HepG2 (cell line): ENCODE data around the gene HNRNPF. TPM values are rescaled to one million over a fixed set of nuclear protein-coding genes. Genes with fewer than 3 reads are reported as not detected.
A peak's percentile ranks its signal among the peaks of the same experiment; 100 is the strongest.

Experiments
- FOXJ3 ChIP-seq: sonication (generic); formaldehyde crosslinking; IDR thresholded peaks from 2 replicates; pipeline ENCODE4 v1.4.0; 2020; ENCODE audit warnings: missing genetic modification reagents, mild to moderate bottlenecking, borderline replicate concordance
- GZF1 ChIP-seq: sonication (generic); formaldehyde crosslinking; IDR thresholded peaks from 2 replicates; pipeline ENCODE4 v1.5.1; 2020; ENCODE audit warnings: mild to moderate bottlenecking, missing genetic modification reagents
- HDAC2 ChIP-seq: sonication (generic); formaldehyde crosslinking; IDR thresholded peaks from 2 replicates; pipeline ENCODE4 v1.4.0; 2020; ENCODE audit warnings: missing genetic modification reagents
- MLLT10 ChIP-seq: sonication (generic); formaldehyde crosslinking; IDR thresholded peaks from 2 replicates; pipeline ENCODE4 v1.4.0; 2020; ENCODE audit warnings: missing genetic modification reagents
- NR3C1 ChIP-seq: sonication (generic); formaldehyde crosslinking; IDR thresholded peaks from 2 replicates; pipeline ENCODE4 v1.4.0; 2020; ENCODE audit warnings: missing genetic modification reagents
- PTBP1 ChIP-seq: fragments of 200-400 bp; formaldehyde crosslinking; IDR thresholded peaks from 2 replicates; pipeline ENCODE4 v1.6.1; 2018; ENCODE audit warnings: low read length, low read depth; ENCODE audit not compliant: poor library complexity, severe bottlenecking
- RARA ChIP-seq: IDR thresholded peaks from 2 replicates; pipeline ENCODE4 v1.6.1; 2016; ENCODE audit warnings: missing genetic modification reagents, missing compliant biosample characterization
- SAP130 ChIP-seq: IDR thresholded peaks from 2 replicates; pipeline ENCODE4 v1.6.1; 2016; ENCODE audit warnings: low read depth
- SIX4 ChIP-seq: sonication (generic); formaldehyde crosslinking; IDR thresholded peaks from 2 replicates; pipeline ENCODE4 v1.4.0; 2020; ENCODE audit warnings: missing genetic modification reagents
- SKI ChIP-seq: fragments of 450-650 bp; IDR thresholded peaks from one replicate; pipeline ENCODE4 v1.6.1; 2018; ENCODE audit warnings: mild to moderate bottlenecking; ENCODE audit not compliant: partially characterized antibody
- SMARCC2 ChIP-seq: fragments of 450-650 bp; IDR thresholded peaks from 2 replicates; pipeline ENCODE4 v1.6.1; 2017; ENCODE audit warnings: antibody characterized with exemption, mild to moderate bottlenecking
- TRAFD1 ChIP-seq: sonication (generic); formaldehyde crosslinking; IDR thresholded peaks from 2 replicates; pipeline ENCODE4 v1.5.1; 2020; ENCODE audit warnings: missing genetic modification reagents, mild to moderate bottlenecking, borderline replicate concordance
- USF2 ChIP-seq, 2 experiments: sonication (generic) in 1 of 2; formaldehyde crosslinking in 1 of 2; IDR thresholded peaks; 2 replicates each; pipeline versions ENCODE4 v1.5.1 to v1.6.1; 2011 to 2020; ENCODE audit warnings: borderline replicate concordance in 1 of 2, low read depth in 1 of 2, low read length in 1 of 2, mild to moderate bottlenecking in 1 of 2, missing genetic modification reagents in 1 of 2, moderate library complexity in 1 of 2
- ZNF484 ChIP-seq: sonication (generic); formaldehyde crosslinking; IDR thresholded peaks from 2 replicates; pipeline ENCODE4 v1.5.1; 2020; ENCODE audit warnings: mild to moderate bottlenecking, low read depth, missing genetic modification reagents, borderline replicate concordance
- ZNF496 ChIP-seq: sonication (generic); formaldehyde crosslinking; IDR thresholded peaks from 2 replicates; pipeline ENCODE4 v1.8.1; 2023; ENCODE audit warnings: mild to moderate bottlenecking, moderate library complexity, missing genetic modification reagents; ENCODE audit not compliant: insufficient replicate concordance
- ZNF557 ChIP-seq: sonication (generic); formaldehyde crosslinking; IDR thresholded peaks from 2 replicates; pipeline ENCODE4 v1.4.0; 2020; ENCODE audit warnings: missing genetic modification reagents
- ZNF563 ChIP-seq: sonication (generic); formaldehyde crosslinking; IDR thresholded peaks from 2 replicates; pipeline ENCODE4 v1.8.0; 2022; ENCODE audit warnings: mild to moderate bottlenecking, moderate library complexity, missing genetic modification reagents
- ZNF703 ChIP-seq: sonication (generic); formaldehyde crosslinking; IDR thresholded peaks from 2 replicates; pipeline ENCODE4 v1.5.1; 2020; ENCODE audit warnings: missing genetic modification reagents, mild to moderate bottlenecking, moderate library complexity, borderline replicate concordance
- ZNF879 ChIP-seq: sonication (generic); formaldehyde crosslinking; IDR thresholded peaks from 2 replicates; pipeline ENCODE4 v1.8.1; 2023; ENCODE audit warnings: missing genetic modification reagents
- polyA plus RNA-seq, 8 experiments: library from polyadenylated mRNA; depleted of rRNA in 3 of 8; stranded (reverse) in 7 of 8; unstranded in 1 of 8; fragments of >200 nt; fragmentation: Illumina TruSeq in 4 of 8; extraction: Trizol in 4 of 8; gene quantifications; 2 replicates each; pipeline versions ENCODE4 v1.2.1 to v1.2.3, GENCODE V29; 2011 to 2016; ENCODE audit warnings: low read depth in 4 of 8, missing spikeins in 1 of 8, mixed read lengths in 1 of 8; ENCODE audit not compliant: insufficient read depth in 1 of 8
- total RNA-seq, 5 experiments: library from RNA; depleted of rRNA; stranded (reverse); fragments of >200 nt; fragmentation: Illumina TruSeq; extraction: Trizol; gene quantifications; 2 replicates each; pipeline ENCODE4 v1.2.3, GENCODE V29; 2016; ENCODE audit warnings: low read depth in 1 of 5
- TF ChIP-seq, protein P1 (sequence below): sonication (generic); formaldehyde crosslinking; IDR thresholded peaks from 2 replicates; pipeline ENCODE4 v1.5.1; 2020; ENCODE audit warnings: missing genetic modification reagents, mild to moderate bottlenecking, borderline replicate concordance
- TF ChIP-seq, protein P2 (sequence below): sonication (generic); formaldehyde crosslinking; IDR thresholded peaks from 2 replicates; pipeline ENCODE4 v1.4.0; 2020; ENCODE audit warnings: mild to moderate bottlenecking, missing genetic modification reagents
- TF ChIP-seq, protein P3 (sequence below): sonication (generic); formaldehyde crosslinking; conservative IDR thresholded peaks from 2 replicates; pipeline ENCODE4 v1.8.0; 2022; ENCODE audit warnings: mild to moderate bottlenecking, moderate library complexity, missing genetic modification reagents

Gene HNRNPF
- total and polyA plus RNA-seq, 2 of the 13 experiments (the other 11 are each of a cell fraction or from before 2014, with no cell fraction given) = 166 to 308 TPM

- TF ChIP-seq, protein P1, sequence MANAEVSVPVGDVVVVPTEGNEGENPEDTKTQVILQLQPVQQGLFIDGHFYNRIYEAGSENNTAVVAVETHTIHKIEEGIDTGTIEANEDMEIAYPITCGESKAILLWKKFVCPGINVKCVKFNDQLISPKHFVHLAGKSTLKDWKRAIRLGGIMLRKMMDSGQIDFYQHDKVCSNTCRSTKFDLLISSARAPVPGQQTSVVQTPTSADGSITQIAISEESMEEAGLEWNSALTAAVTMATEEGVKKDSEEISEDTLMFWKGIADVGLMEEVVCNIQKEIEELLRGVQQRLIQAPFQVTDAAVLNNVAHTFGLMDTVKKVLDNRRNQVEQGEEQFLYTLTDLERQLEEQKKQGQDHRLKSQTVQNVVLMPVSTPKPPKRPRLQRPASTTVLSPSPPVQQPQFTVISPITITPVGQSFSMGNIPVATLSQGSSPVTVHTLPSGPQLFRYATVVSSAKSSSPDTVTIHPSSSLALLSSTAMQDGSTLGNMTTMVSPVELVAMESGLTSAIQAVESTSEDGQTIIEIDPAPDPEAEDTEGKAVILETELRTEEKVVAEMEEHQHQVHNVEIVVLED (CRISPR knock-in tag) = no peak
- no peak for TF ChIP-seq FOXJ3 (CRISPR knock-in tag)
- no peak for TF ChIP-seq SMARCC2
- TF ChIP-seq USF2 (IDR thresholded peaks at IDR 0.05; ENCODE audit: low read depth, low read length) = no peak
- TF ChIP-seq USF2 (CRISPR knock-in tag; IDR thresholded peaks at IDR 0.05; ENCODE audit: borderline replicate concordance) = no peak
- TF ChIP-seq PTBP1 = no peak
- no peak for TF ChIP-seq ZNF879 (CRISPR knock-in tag)
- TF ChIP-seq, protein P2, sequence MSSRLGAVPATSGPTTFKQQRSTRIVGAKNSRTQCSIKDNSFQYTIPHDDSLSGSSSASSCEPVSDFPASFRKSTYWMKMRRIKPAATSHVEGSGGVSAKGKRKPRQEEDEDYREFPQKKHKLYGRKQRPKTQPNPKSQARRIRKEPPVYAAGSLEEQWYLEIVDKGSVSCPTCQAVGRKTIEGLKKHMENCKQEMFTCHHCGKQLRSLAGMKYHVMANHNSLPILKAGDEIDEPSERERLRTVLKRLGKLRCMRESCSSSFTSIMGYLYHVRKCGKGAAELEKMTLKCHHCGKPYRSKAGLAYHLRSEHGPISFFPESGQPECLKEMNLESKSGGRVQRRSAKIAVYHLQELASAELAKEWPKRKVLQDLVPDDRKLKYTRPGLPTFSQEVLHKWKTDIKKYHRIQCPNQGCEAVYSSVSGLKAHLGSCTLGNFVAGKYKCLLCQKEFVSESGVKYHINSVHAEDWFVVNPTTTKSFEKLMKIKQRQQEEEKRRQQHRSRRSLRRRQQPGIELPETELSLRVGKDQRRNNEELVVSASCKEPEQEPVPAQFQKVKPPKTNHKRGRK (CRISPR knock-in tag) = no peak
- TF ChIP-seq SIX4 (CRISPR knock-in tag) = no peak
- no peak for TF ChIP-seq ZNF563 (CRISPR knock-in tag)
- TF ChIP-seq MLLT10 (CRISPR knock-in tag) = no peak
- TF ChIP-seq SAP130 (CRISPR knock-in tag) = peak; percentile 39; the same call in 1 of the 2 replicates
- TF ChIP-seq ZNF496 = no peak
- TF ChIP-seq HDAC2 (CRISPR knock-in tag) = peak; percentile 68; the same call in 1 of the 2 replicates
- TF ChIP-seq ZNF484 (CRISPR knock-in tag) = no peak
- TF ChIP-seq TRAFD1 = no peak
- TF ChIP-seq NR3C1 (CRISPR knock-in tag) = no peak
- TF ChIP-seq, protein P3, sequence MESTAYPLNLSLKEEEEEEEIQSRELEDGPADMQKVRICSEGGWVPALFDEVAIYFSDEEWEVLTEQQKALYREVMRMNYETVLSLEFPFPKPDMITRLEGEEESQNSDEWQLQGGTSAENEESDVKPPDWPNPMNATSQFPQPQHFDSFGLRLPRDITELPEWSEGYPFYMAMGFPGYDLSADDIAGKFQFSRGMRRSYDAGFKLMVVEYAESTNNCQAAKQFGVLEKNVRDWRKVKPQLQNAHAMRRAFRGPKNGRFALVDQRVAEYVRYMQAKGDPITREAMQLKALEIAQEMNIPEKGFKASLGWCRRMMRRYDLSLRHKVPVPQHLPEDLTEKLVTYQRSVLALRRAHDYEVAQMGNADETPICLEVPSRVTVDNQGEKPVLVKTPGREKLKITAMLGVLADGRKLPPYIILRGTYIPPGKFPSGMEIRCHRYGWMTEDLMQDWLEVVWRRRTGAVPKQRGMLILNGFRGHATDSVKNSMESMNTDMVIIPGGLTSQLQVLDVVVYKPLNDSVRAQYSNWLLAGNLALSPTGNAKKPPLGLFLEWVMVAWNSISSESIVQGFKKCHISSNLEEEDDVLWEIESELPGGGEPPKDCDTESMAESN (CRISPR knock-in tag) = no peak
- TF ChIP-seq RARA (CRISPR knock-in tag) = no peak
- 0 out of 2 replicates have a peak, but pooled peaks have one; percentile 33 for TF ChIP-seq GZF1 (CRISPR knock-in tag)
- TF ChIP-seq ZNF703 (CRISPR knock-in tag) = no peak
- no peak for TF ChIP-seq SKI
- no peak for TF ChIP-seq ZNF557 (CRISPR knock-in tag)
These were observed 31.5 kb downstream of the HNRNPF start (continued) for GRCh38 chr10:43377424-43377883.
